Smooth muscle cell of the coronary artery (primary cell): ENCODE results near the gene PCDHGB3. TPM values are rescaled to one million over a fixed set of nuclear protein-coding genes. Genes with fewer than 3 reads are reported as not detected.

Source experiments
- total RNA-seq: library from RNA; depleted of rRNA; stranded (reverse); fragments of >200 nt; gene quantifications from 2 replicates; pipeline ENCODE4 v1.2.3, GENCODE V29; 2014; ENCODE audit warnings: low replicate concordance

PCDHGB3 gene
- total RNA-seq, 1 donor from 2014 or later: 5.6 TPM

GRCh38 chr5:141407790-141408505, 37.9 kb downstream of the PCDHGB3 start, which contains the start of gene PCDHGB6:
Gene PCDHGB6, plus strand, starts transcription at chr5:141408021. Its CDS starts 182 bp downstream, at chr5:141408203.

GRCh38 chr5:141412854-141413539, 43.0 kb downstream of the PCDHGB3 start, which contains the start of gene PCDHGA10:
Gene PCDHGA10, plus strand, starts transcription at chr5:141412987. Its CDS starts 189 bp downstream, at chr5:141413176.

GRCh38 chr5:141417494-141418172, 47.6 kb downstream of the PCDHGB3 start, which contains the start of gene PCDHGB7:
Gene PCDHGB7, plus strand, starts transcription at chr5:141417677. Its CDS starts 183 bp downstream, at chr5:141417860.

GRCh38 chr5:141420855-141421488, 50.9 kb downstream of the PCDHGB3 start, which contains the start of gene PCDHGA11:
Gene PCDHGA11, plus strand, starts transcription at chr5:141421051. Its CDS starts 177 bp downstream, at chr5:141421228.

Other genes with a start within 250 kb of the PCDHGB3 start
- gene PCDHB4, start 248.4 kb upstream of the PCDHGB3 start, total RNA-seq: 0.08 and 0.23 TPM in 2 replicates
- gene PCDHB5, start 235.0 kb upstream of the PCDHGB3 start, total RNA-seq: 2.3 and 3.7 TPM in 2 replicates
- 0.08 TPM in 1 of 2 replicates, not detected in the other for gene PCDHB6, start 220.2 kb upstream of the PCDHGB3 start, total RNA-seq
- 0.30 and 0.47 TPM in 2 replicates for gene PCDHB7, start 197.6 kb upstream of the PCDHGB3 start, total RNA-seq
- 0.23 and 0.35 TPM in 2 replicates for gene PCDHB8, start 192.5 kb upstream of the PCDHGB3 start, total RNA-seq
- gene PCDHB16, start 187.9 kb upstream of the PCDHGB3 start, total RNA-seq: 0.23 and 0.70 TPM in 2 replicates
- gene PCDHB9, start 183.1 kb upstream of the PCDHGB3 start, total RNA-seq: 0.12 and 0.30 TPM in 2 replicates
- gene PCDHB10, start 177.9 kb upstream of the PCDHGB3 start, total RNA-seq: 0.59 and 0.68 TPM in 2 replicates
- 0.38 and 0.70 TPM in 2 replicates for gene PCDHB11, start 170.6 kb upstream of the PCDHGB3 start, total RNA-seq
- 0.15 and 0.23 TPM in 2 replicates for gene PCDHB12, start 161.5 kb upstream of the PCDHGB3 start, total RNA-seq
- gene PCDHB13, start 156.3 kb upstream of the PCDHGB3 start, total RNA-seq: 0.59 and 0.75 TPM in 2 replicates
- gene PCDHB14, start 146.9 kb upstream of the PCDHGB3 start, total RNA-seq: 0.59 and 2.1 TPM in 2 replicates
- 0.70 and 1.2 TPM in 2 replicates for gene PCDHB15, start 124.8 kb upstream of the PCDHGB3 start, total RNA-seq
- gene SLC25A2, start 66.2 kb upstream of the PCDHGB3 start, total RNA-seq: 0.23 TPM in 1 of 2 replicates, not detected in the other
- 69.5 and 80.4 TPM in 2 replicates for gene TAF7, start 49.5 kb upstream of the PCDHGB3 start, total RNA-seq
- gene PCDHGA1, start 39.7 kb upstream of the PCDHGB3 start, total RNA-seq: 0.75 and 1.3 TPM in 2 replicates
- 1.2 and 1.7 TPM in 2 replicates for gene PCDHGA2, start 31.5 kb upstream of the PCDHGB3 start, total RNA-seq
- gene PCDHGA3, start 26.4 kb upstream of the PCDHGB3 start, total RNA-seq: 0.23 and 0.98 TPM in 2 replicates
- 1.5 and 2.4 TPM in 2 replicates for gene PCDHGB1, start 20.1 kb upstream of the PCDHGB3 start, total RNA-seq
- 3.2 and 4.4 TPM in 2 replicates for gene PCDHGA4, start 15.2 kb upstream of the PCDHGB3 start, total RNA-seq
- 1.6 and 2.0 TPM in 2 replicates for gene PCDHGB2, start 10.2 kb upstream of the PCDHGB3 start, total RNA-seq
- gene PCDHGA5, start 6.1 kb upstream of the PCDHGB3 start, total RNA-seq: 0.98 and 1.3 TPM in 2 replicates
- gene PCDHGA6, start 3.6 kb downstream of the PCDHGB3 start, total RNA-seq: 2.2 and 2.3 TPM in 2 replicates
- gene PCDHGA7, start 12.5 kb downstream of the PCDHGB3 start, total RNA-seq: 2.3 and 2.8 TPM in 2 replicates
- 22.8 and 23.2 TPM in 2 replicates for gene PCDHGB4, start 17.5 kb downstream of the PCDHGB3 start, total RNA-seq
- 2.0 and 4.0 TPM in 2 replicates for gene PCDHGA8, start 22.4 kb downstream of the PCDHGB3 start, total RNA-seq
- gene PCDHGB5, start 27.7 kb downstream of the PCDHGB3 start, total RNA-seq: 11.5 and 16.9 TPM in 2 replicates
- 1.7 and 2.8 TPM in 2 replicates for gene PCDHGA9, start 32.5 kb downstream of the PCDHGB3 start, total RNA-seq
- gene PCDHGB6, start 37.8 kb downstream of the PCDHGB3 start, total RNA-seq: 1.9 and 3.5 TPM in 2 replicates
- 2.6 and 4.2 TPM in 2 replicates for gene PCDHGA10, start 42.7 kb downstream of the PCDHGB3 start, total RNA-seq
- 6.7 and 7.3 TPM in 2 replicates for gene PCDHGB7, start 47.4 kb downstream of the PCDHGB3 start, total RNA-seq
- gene PCDHGA11, start 50.8 kb downstream of the PCDHGB3 start, total RNA-seq: 4.7 and 7.1 TPM in 2 replicates
- 5.8 and 9.9 TPM in 2 replicates for gene PCDHGA12, start 60.3 kb downstream of the PCDHGB3 start, total RNA-seq
- gene PCDHGC3, start 105.7 kb downstream of the PCDHGB3 start, total RNA-seq: 29.7 and 39.8 TPM in 2 replicates
- gene PCDHGC4, start 114.8 kb downstream of the PCDHGB3 start, total RNA-seq: 0.90 and 2.5 TPM in 2 replicates
- gene PCDHGC5, start 118.8 kb downstream of the PCDHGB3 start, total RNA-seq: 1.4 and 1.8 TPM in 2 replicates
- 16.0 and 23.2 TPM in 2 replicates for gene DIAPH1, start 248.8 kb downstream of the PCDHGB3 start, total RNA-seq